Natural killer cell (primary cell): ENCODE data around the gene CCDC89. TPM values are rescaled to one million over a fixed set of nuclear protein-coding genes. Genes with fewer than 3 reads are reported as not detected.

Experiments used
- ATAC-seq, 3 donors: fragments of 150-1000 bp in 2 of 3; fragments of 200-7000 bp in 1 of 3; cut with Tn5 transposase; 1 replicate in 1 of 3; 2 replicates in 2 of 3; pipeline ENCODE4 v1.10.0; 2021; ENCODE audit warnings: mild to moderate bottlenecking in 2 of 3, moderate library complexity in 2 of 3
- DNase-seq, 2 donors: peaks; one replicate each; pipeline versions ENCODE4 v3.0.0 to v3.0.0-alpha.2; 2013 to 2021; ENCODE audit warnings: mixed read lengths in 1 of 2
- H3K27ac ChIP-seq: one replicate; pipeline ENCODE4 v1.5.1; 2013; ENCODE audit warnings: mild to moderate bottlenecking, low read length
- H3K27me3 ChIP-seq: one replicate; pipeline ENCODE4 v1.6.1; 2013; ENCODE audit warnings: low read length; ENCODE audit not compliant: control insufficient read depth, insufficient read depth
- H3K36me3 ChIP-seq: one replicate; pipeline ENCODE4 v1.6.1; 2013; ENCODE audit warnings: low read length; ENCODE audit not compliant: control insufficient read depth, insufficient read depth
- H3K4me1 ChIP-seq: one replicate; pipeline ENCODE4 v1.6.1; 2013; ENCODE audit warnings: low read length; ENCODE audit not compliant: control insufficient read depth, insufficient read depth
- H3K4me3 ChIP-seq: one replicate; pipeline ENCODE4 v1.5.1; 2013; ENCODE audit warnings: low read length
- H3K9me3 ChIP-seq: one replicate; pipeline ENCODE4 v1.6.1; 2013; ENCODE audit warnings: low read length; ENCODE audit not compliant: control insufficient read depth, insufficient read depth
- H3K27ac Mint-ChIP-seq, 2 donors: one replicate each; pipeline ENCODE4 v1.8.0; 2022; ENCODE audit warnings: mild to moderate bottlenecking in 2 of 2, mixed read lengths in 2 of 2, moderate library complexity in 1 of 2
- H3K27me3 Mint-ChIP-seq, 2 donors: one replicate each; pipeline ENCODE4 v1.8.0; 2022; ENCODE audit warnings: low read depth in 2 of 2, mixed read lengths in 2 of 2
- H3K36me3 Mint-ChIP-seq: one replicate; pipeline ENCODE4 v1.8.0; 2022; ENCODE audit warnings: mixed read lengths
- H3K4me1 Mint-ChIP-seq, 2 donors: one replicate each; pipeline ENCODE4 v1.8.0; 2022; ENCODE audit warnings: mixed read lengths in 2 of 2
- H3K4me3 Mint-ChIP-seq: one replicate; pipeline ENCODE4 v1.8.0; 2022; ENCODE audit warnings: mild to moderate bottlenecking, moderate library complexity, mixed read lengths
- H3K9me3 Mint-ChIP-seq, 2 donors: one replicate each; pipeline ENCODE4 v1.8.0; 2022; ENCODE audit warnings: mixed read lengths in 2 of 2
- CTCF ChIP-seq: fragments of 200-600 bp; IDR thresholded peaks from one replicate; pipeline ENCODE4 v1.8.0; 2022; ENCODE audit warnings: antibody characterized with exemption
- WGBS: methylation state at CpG from one replicate; pipeline ENCODE4 v1.1.7; 2013; ENCODE audit warnings: missing lambda C conversion rate; ENCODE audit not compliant: insufficient coverage; 5-methylcytosine and 5-hydroxymethylcytosine counted together
- intact Hi-C: fragments of 100-400 bp; cut with micrococcal nuclease; formaldehyde crosslinking; loops from one replicate; pipeline ENCODE4 v1.14.2; 2022
- total RNA-seq, 4 donors: library from RNA; stranded (reverse); fragments of 120-200 nt in 1 of 4; gene quantifications; one replicate each; pipeline versions ENCODE4 v1.2.3 to v1.2.4, GENCODE V29; 2013 to 2022

The CCDC89 gene
- total RNA-seq, 3 donors from 2014 or later (not counting 1 experiment from before 2014, with no cell fraction given), result 0.25 to 0.31 (median 0.25) TPM

DNA sequence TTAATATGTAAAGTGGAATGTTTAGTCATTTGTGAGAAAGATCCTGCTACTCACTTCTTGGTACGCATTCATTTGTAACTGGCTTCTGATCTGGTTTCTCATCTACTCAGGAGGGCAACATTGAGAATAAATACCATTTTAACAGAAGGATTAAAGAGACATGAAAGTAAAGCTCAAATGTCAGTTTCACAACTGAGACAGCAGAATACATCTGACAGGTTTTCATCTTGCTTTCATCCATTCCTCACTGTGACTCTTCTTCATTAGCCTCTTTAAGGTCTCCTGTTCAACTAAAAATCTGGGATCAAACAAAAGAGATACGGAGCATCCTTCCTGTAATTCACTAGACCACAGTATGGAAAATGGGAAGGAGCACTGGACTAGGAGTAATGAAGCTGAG, 31.4 kb upstream of the CCDC89 start:
- TF ChIP-seq CTCF, result no peak
- H3K36me3 Mint-ChIP-seq, result peaks cover 14% of the 10 kb centered on the region
- no peak overlapping the region for H3K4me3 ChIP-seq
- H3K9me3 ChIP-seq, result no peaks in the 10 kb centered on the region
- H3K27me3 Mint-ChIP-seq, result no peaks in the 10 kb centered on the region
- no peak overlapping the region for H3K4me3 Mint-ChIP-seq
- intact Hi-C loops, result no loop called here
- no peak for DNase-seq
- no peak overlapping the region for H3K27ac ChIP-seq
- H3K27me3 ChIP-seq, result no peaks in the 10 kb centered on the region
- no peaks in the 10 kb centered on the region for H3K4me1 ChIP-seq
- no peak for ATAC-seq
- peaks cover 27% of the 10 kb centered on the region for H3K36me3 ChIP-seq
- peak overlapping the region; percentile 27 to 53 for H3K27ac Mint-ChIP-seq
- H3K4me1 Mint-ChIP-seq, result peaks cover 0 to 20% of the 10 kb centered on the region in 2 donors
- WGBS, result 83% methylated on average over 1 of the region's 2 CpGs
- no peaks in the 10 kb centered on the region for H3K9me3 Mint-ChIP-seq

GRCh38 chr11:85712953-85713352, 27.0 kb upstream of the CCDC89 start:
- no peaks in the 10 kb centered on the region for H3K9me3 ChIP-seq
- Mint-ChIP-seq H3K4me1 (peaks cover 0 to 8% of the 10 kb centered on the region in 2 donors), H3K36me3 (peaks cover 14% of the 10 kb centered on the region)

GRCh38 chr11:85710917-85711316, 24.9 kb upstream of the CCDC89 start:
- Histone ChIP-seq H3K36me3 (peaks cover 28% of the 10 kb centered on the region), H3K27ac (no peak overlapping the region), H3K9me3 (no peaks in the 10 kb centered on the region), H3K4me3 (no peak overlapping the region), H3K27me3 (no peaks in the 10 kb centered on the region), H3K4me1 (no peaks in the 10 kb centered on the region)
- H3K4me1 Mint-ChIP-seq, result peaks cover 0 to 8% of the 10 kb centered on the region in 2 donors
- no peak for DNase-seq
- no peak for ATAC-seq
- no peaks in the 10 kb centered on the region for H3K27me3 Mint-ChIP-seq
- H3K9me3 Mint-ChIP-seq, result no peaks in the 10 kb centered on the region
- 99% methylated on average over 5 of the region's 5 CpGs for WGBS
- intact Hi-C loops, result no loop called here
- peaks cover 21% of the 10 kb centered on the region for H3K36me3 Mint-ChIP-seq
- peak overlapping the region; percentile 29 to 53 for H3K27ac Mint-ChIP-seq
- no peak for TF ChIP-seq CTCF
- H3K4me3 Mint-ChIP-seq, result no peak overlapping the region

More at GRCh38 chr11:85712953-85713352, 27.0 kb upstream of the CCDC89 start:
- ATAC-seq (no peak), DNase-seq (no peak)
- Mint-ChIP-seq H3K27me3 (no peaks in the 10 kb centered on the region), H3K4me3 (no peak overlapping the region), H3K27ac (peak overlapping the region in 1 of 2 donors; percentile 29), H3K9me3 (no peaks in the 10 kb centered on the region)
- intact Hi-C loops, result no loop called here
- Histone ChIP-seq H3K4me3 (no peak overlapping the region), H3K27me3 (no peaks in the 10 kb centered on the region), H3K27ac (no peak overlapping the region), H3K36me3 (peaks cover 25% of the 10 kb centered on the region), H3K4me1 (no peaks in the 10 kb centered on the region)
- no peak for TF ChIP-seq CTCF
- WGBS, result 98% methylated on average over 3 of the region's 3 CpGs

GRCh38 chr11:85709941-85710702, 24.1 kb upstream of the CCDC89 start:
- Mint-ChIP-seq H3K36me3 (peaks cover 25% of the 10 kb centered on the region), H3K9me3 (no peaks in the 10 kb centered on the region), H3K4me3 (no peak overlapping the region), H3K4me1 (peaks cover 0 to 8% of the 10 kb centered on the region in 2 donors), H3K27me3 (no peaks in the 10 kb centered on the region), H3K27ac (peak overlapping the region in 1 of 2 donors; percentile 29)
- Histone ChIP-seq H3K4me1 (no peaks in the 10 kb centered on the region), H3K4me3 (no peak overlapping the region), H3K9me3 (no peaks in the 10 kb centered on the region), H3K36me3 (peaks cover 28% of the 10 kb centered on the region), H3K27ac (no peak overlapping the region), H3K27me3 (no peaks in the 10 kb centered on the region)
- intact Hi-C loops, result no loop called here
- WGBS, result no CpG with 5 or more reads among the region's 5 CpGs
- ATAC-seq, result no peak
- DNase-seq, result no peak
- no peak for TF ChIP-seq CTCF
